ENCODE measurements around the gene ZFAND3. TPM values are rescaled to one million over a fixed set of nuclear protein-coding genes. Genes with fewer than 3 reads are reported as not detected.

Gene ZFAND3
- total RNA-seq, 1 experiment from 2014 or later, result 107 TPM

DNA sequence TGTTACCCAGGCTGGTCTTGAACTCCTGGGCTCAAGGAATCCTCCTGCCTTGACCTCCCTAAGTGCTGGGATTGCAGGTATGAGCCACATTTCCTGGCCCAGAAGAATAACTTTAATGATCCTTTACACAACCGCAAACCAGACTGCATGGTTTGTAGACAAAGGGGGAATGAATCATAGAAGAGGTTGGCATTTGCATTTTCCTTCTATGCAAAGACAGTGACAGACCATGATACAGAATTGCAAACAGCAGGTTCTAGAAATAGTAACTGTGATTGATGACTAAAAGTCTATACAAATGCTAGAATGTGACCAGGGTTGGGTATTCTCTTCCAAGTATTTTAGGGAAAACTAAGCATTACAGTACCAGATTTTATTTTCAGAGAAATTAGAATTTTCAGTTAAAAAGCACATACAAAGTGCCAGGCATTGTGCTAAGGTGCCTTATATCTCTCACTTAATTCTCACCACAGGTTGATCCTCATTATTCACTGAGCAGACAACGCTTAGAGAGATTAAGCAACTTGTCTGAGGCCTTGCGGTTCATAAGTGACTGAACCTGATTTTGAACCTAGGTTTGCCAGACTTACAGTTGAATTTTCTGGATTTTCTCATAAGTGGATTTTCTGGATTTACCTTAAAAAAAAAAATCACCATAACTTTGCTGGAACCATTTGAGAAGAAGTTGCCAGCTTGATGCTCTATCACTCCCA, 146.6 kb downstream of the ZFAND3 start:
- Mint-ChIP-seq H3K4me3 (ENCODE audit: unreplicated experiment) (no peak overlapping the region), H3K27me3 (ENCODE audit: insufficient read depth, unreplicated experiment) (no peaks in the 10 kb centered on the region), H3K36me3 (ENCODE audit: insufficient read depth, unreplicated experiment) (peaks cover 32% of the 10 kb centered on the region), H3K27ac (ENCODE audit: unreplicated experiment) (no peak overlapping the region), H3K4me1 (ENCODE audit: low read depth, unreplicated experiment) (no peaks in the 10 kb centered on the region), H3K9me3 (ENCODE audit: unreplicated experiment) (peaks cover 15% of the 10 kb centered on the region)
- Histone ChIP-seq H3K4me3 (ENCODE audit: low read depth, low read length) (no peak overlapping the region), H3K9me3 (no peaks in the 10 kb centered on the region), H3K27me3 (replicated peaks; ENCODE audit: control insufficient read depth, insufficient read depth, low read length) (no peaks in the 10 kb centered on the region), H3K36me3 (ENCODE audit: control insufficient read depth, insufficient read depth, low read length) (no peaks in the 10 kb centered on the region), H3K4me1 (no peaks in the 10 kb centered on the region)
- intact Hi-C loops (cut with micrococcal nuclease; ENCODE audit: unreplicated experiment), result no loop called here
- TF ChIP-seq, protein P1, sequence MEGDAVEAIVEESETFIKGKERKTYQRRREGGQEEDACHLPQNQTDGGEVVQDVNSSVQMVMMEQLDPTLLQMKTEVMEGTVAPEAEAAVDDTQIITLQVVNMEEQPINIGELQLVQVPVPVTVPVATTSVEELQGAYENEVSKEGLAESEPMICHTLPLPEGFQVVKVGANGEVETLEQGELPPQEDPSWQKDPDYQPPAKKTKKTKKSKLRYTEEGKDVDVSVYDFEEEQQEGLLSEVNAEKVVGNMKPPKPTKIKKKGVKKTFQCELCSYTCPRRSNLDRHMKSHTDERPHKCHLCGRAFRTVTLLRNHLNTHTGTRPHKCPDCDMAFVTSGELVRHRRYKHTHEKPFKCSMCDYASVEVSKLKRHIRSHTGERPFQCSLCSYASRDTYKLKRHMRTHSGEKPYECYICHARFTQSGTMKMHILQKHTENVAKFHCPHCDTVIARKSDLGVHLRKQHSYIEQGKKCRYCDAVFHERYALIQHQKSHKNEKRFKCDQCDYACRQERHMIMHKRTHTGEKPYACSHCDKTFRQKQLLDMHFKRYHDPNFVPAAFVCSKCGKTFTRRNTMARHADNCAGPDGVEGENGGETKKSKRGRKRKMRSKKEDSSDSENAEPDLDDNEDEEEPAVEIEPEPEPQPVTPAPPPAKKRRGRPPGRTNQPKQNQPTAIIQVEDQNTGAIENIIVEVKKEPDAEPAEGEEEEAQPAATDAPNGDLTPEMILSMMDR (IDR thresholded peaks at IDR 0.05; ENCODE audit: insufficient read depth in 1 of 2, low read depth in 1 of 2, low read length in 1 of 2, severe bottlenecking in 1 of 2, unreplicated experiment in 1 of 2), result no peak
- ChIA-PET CTCF (no interaction called here), POLR2A (no interaction called here)
- BruUV-seq (replicated peaks), result no TSS peak
- DNase-seq, result no peak

DNA sequence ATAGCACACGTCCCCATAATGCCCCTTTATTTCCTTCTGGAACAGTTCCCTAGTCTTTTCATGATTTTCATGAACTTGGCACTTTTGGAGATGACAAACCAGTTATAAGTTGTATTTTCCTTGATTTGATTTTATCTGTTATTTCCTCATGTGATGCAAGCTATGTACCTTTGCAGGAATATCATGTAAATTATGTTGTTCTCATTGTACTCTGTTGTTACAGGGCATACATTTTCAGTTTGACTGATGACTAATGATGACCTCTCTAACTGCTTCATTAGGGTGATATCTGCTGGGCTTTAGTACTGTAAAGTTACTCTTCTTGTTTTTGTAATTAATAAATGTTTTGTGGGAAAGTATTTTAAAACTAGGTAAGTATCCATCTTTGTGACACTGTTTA, 147.3 kb downstream of the ZFAND3 start:
- CTCF ChIA-PET, result no interaction called here
- no peak for DNase-seq
- Mint-ChIP-seq H3K4me1 (ENCODE audit: low read depth, unreplicated experiment) (no peaks in the 10 kb centered on the region), H3K9me3 (ENCODE audit: unreplicated experiment) (peaks cover 8% of the 10 kb centered on the region), H3K4me3 (ENCODE audit: unreplicated experiment) (no peak overlapping the region), H3K36me3 (ENCODE audit: insufficient read depth, unreplicated experiment) (peaks cover 26% of the 10 kb centered on the region), H3K27ac (ENCODE audit: unreplicated experiment) (no peak overlapping the region), H3K27me3 (ENCODE audit: insufficient read depth, unreplicated experiment) (no peaks in the 10 kb centered on the region)
- Histone ChIP-seq H3K36me3 (ENCODE audit: control insufficient read depth, insufficient read depth, low read length) (no peaks in the 10 kb centered on the region), H3K27me3 (replicated peaks; ENCODE audit: control insufficient read depth, insufficient read depth, low read length) (no peaks in the 10 kb centered on the region), H3K9me3 (no peaks in the 10 kb centered on the region), H3K4me1 (no peaks in the 10 kb centered on the region), H3K4me3 (ENCODE audit: low read depth, low read length) (no peak overlapping the region)
- TF ChIP-seq, protein P1 (IDR thresholded peaks at IDR 0.05; ENCODE audit: insufficient read depth in 1 of 2, low read depth in 1 of 2, low read length in 1 of 2, severe bottlenecking in 1 of 2, unreplicated experiment in 1 of 2), result no peak
- POLR2A ChIA-PET, result no interaction called here
- intact Hi-C loops (cut with micrococcal nuclease; ENCODE audit: unreplicated experiment), result no loop called here
- no TSS peak for BruUV-seq (replicated peaks)

DNA sequence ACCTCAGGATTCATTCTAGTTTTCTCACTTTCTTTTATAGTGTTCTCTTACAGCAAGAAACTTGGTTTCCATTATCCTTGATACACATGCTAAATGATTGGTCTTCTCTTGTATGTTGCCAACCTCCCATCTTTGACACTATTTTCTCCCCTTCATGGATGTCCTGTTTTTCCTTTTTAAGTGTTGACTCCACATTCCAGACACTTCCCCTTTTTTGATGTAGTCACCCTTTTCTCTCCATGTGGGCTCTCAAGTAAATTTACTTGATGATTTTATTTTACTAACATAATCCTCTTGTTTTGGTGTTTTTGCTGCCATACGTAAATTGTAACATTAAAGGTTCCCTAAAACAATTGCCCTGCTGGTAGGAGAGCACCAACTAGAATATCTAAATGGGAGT, 148.1 kb downstream of the ZFAND3 start:
- Mint-ChIP-seq H3K27ac (ENCODE audit: unreplicated experiment) (no peak overlapping the region), H3K27me3 (ENCODE audit: insufficient read depth, unreplicated experiment) (no peaks in the 10 kb centered on the region), H3K36me3 (ENCODE audit: insufficient read depth, unreplicated experiment) (peaks cover 23% of the 10 kb centered on the region), H3K9me3 (ENCODE audit: unreplicated experiment) (no peaks in the 10 kb centered on the region), H3K4me3 (ENCODE audit: unreplicated experiment) (no peak overlapping the region), H3K4me1 (ENCODE audit: low read depth, unreplicated experiment) (no peaks in the 10 kb centered on the region)
- no peaks in the 10 kb centered on the region for H3K27me3 ChIP-seq (replicated peaks; ENCODE audit: control insufficient read depth, insufficient read depth, low read length)
- no TSS peak for BruUV-seq (replicated peaks)
- H3K9me3 ChIP-seq, result no peaks in the 10 kb centered on the region
- ChIA-PET POLR2A (no interaction called here), CTCF (no interaction called here)
- no peak for DNase-seq
- no peaks in the 10 kb centered on the region for H3K4me1 ChIP-seq
- H3K4me3 ChIP-seq (ENCODE audit: low read depth, low read length), result no peak overlapping the region
- intact Hi-C loops (cut with micrococcal nuclease; ENCODE audit: unreplicated experiment), result no loop called here
- TF ChIP-seq, protein P1 (IDR thresholded peaks at IDR 0.05; ENCODE audit: insufficient read depth in 1 of 2, low read depth in 1 of 2, low read length in 1 of 2, severe bottlenecking in 1 of 2, unreplicated experiment in 1 of 2), result no peak
- no peaks in the 10 kb centered on the region for H3K36me3 ChIP-seq (ENCODE audit: control insufficient read depth, insufficient read depth, low read length)

Data from Caco-2 (cell line).